ENCODE measurements around the gene GUCY2F. TPM values are rescaled to one million over a fixed set of nuclear protein-coding genes. Genes with fewer than 3 reads are reported as not detected.

Gene GUCY2F
- total RNA-seq, 1 experiment from 2014 or later, result not detected

- no peak overlapping the region for H3K27ac Mint-ChIP-seq (ENCODE audit: low read depth, unreplicated experiment)
- POLR2A ChIA-PET, result interaction anchor here (1.0 kb wide), 1 partner anchor 9 kb away, joined by 3 read pairs; no protein-coding TSS in a partner anchor
- peak; percentile 59 for DNase-seq (ENCODE audit: unreplicated experiment)
Observed at GRCh38 chrX:109472939-109473735, 8.7 kb downstream of the GUCY2F start.

GRCh38 chrX:109464231-109464630 lies 17.7 kb downstream of the GUCY2F start:
- H3K27ac Mint-ChIP-seq (ENCODE audit: low read depth, unreplicated experiment), result no peak overlapping the region
- no TSS peak for BruUV-seq (replicated peaks)
- ChIA-PET POLR2A (interaction anchor here (1.1 to 1.4 kb wide), 2 partner anchors 10 to 11 kb away, joined by 3 to 6 read pairs; no protein-coding TSS in a partner anchor), CTCF (interaction anchor here (0.6 to 2.2 kb wide), 3 partner anchors 11 to 22 kb away, joined by 3 to 13 read pairs (median 4); no protein-coding TSS in a partner anchor)
- no peaks in the 10 kb centered on the region for H3K36me3 Mint-ChIP-seq (ENCODE audit: insufficient read depth, unreplicated experiment)
- H3K4me3 Mint-ChIP-seq (ENCODE audit: unreplicated experiment), result no peak overlapping the region
- H3K9me3 Mint-ChIP-seq (ENCODE audit: unreplicated experiment), result peaks cover 7% of the 10 kb centered on the region
- no peak for DNase-seq (ENCODE audit: unreplicated experiment)
- H3K27me3 Mint-ChIP-seq (ENCODE audit: insufficient read depth, unreplicated experiment), result peaks cover 98% of the 10 kb centered on the region
- TF ChIP-seq CTCF (IDR thresholded peaks at IDR 0.05; ENCODE audit: unreplicated experiment), result no peak
- no peaks in the 10 kb centered on the region for H3K4me1 Mint-ChIP-seq (ENCODE audit: insufficient read depth, unreplicated experiment)
- intact Hi-C loops (cut with micrococcal nuclease), result no loop called here

More at GRCh38 chrX:109472939-109473735, 8.7 kb downstream of the GUCY2F start:
- Mint-ChIP-seq H3K36me3 (ENCODE audit: insufficient read depth, unreplicated experiment) (no peaks in the 10 kb centered on the region), H3K4me1 (ENCODE audit: insufficient read depth, unreplicated experiment) (peaks cover 9% of the 10 kb centered on the region), H3K27me3 (ENCODE audit: insufficient read depth, unreplicated experiment) (peaks cover 17% of the 10 kb centered on the region), H3K9me3 (ENCODE audit: unreplicated experiment) (no peaks in the 10 kb centered on the region), H3K4me3 (ENCODE audit: unreplicated experiment) (no peak overlapping the region)
- BruUV-seq (replicated peaks), result no TSS peak
- intact Hi-C loops (cut with micrococcal nuclease), result no loop called here
- TF ChIP-seq CTCF (IDR thresholded peaks at IDR 0.05; ENCODE audit: unreplicated experiment), result peak; percentile 10
- CTCF ChIA-PET, result interaction anchor here (0.5 to 7.6 kb wide), 7 partner anchors 8 to 773 kb away, joined by 3 to 52 read pairs (median 4); no protein-coding TSS in a partner anchor

GRCh38 chrX:109463784-109464183 lies 18.1 kb downstream of the GUCY2F start:
- no TSS peak for BruUV-seq (replicated peaks)
- DNase-seq (ENCODE audit: unreplicated experiment), result no peak

More at GRCh38 chrX:109463784-109464183, 18.1 kb downstream of the GUCY2F start:
- intact Hi-C loops (cut with micrococcal nuclease), result no loop called here
- POLR2A ChIA-PET, result interaction anchor here (1.1 to 1.4 kb wide), 2 partner anchors 10 kb away, joined by 3 to 6 read pairs; no protein-coding TSS in a partner anchor
- H3K4me3 Mint-ChIP-seq (ENCODE audit: unreplicated experiment), result no peak overlapping the region
- no peak for TF ChIP-seq CTCF (IDR thresholded peaks at IDR 0.05; ENCODE audit: unreplicated experiment)
- CTCF ChIA-PET, result interaction anchor here (0.6 to 2.2 kb wide), 2 partner anchors 11 to 22 kb away, joined by 4 to 13 read pairs; no protein-coding TSS in a partner anchor
- peaks cover 100% of the 10 kb centered on the region for H3K27me3 Mint-ChIP-seq (ENCODE audit: insufficient read depth, unreplicated experiment)
- H3K4me1 Mint-ChIP-seq (ENCODE audit: insufficient read depth, unreplicated experiment), result no peaks in the 10 kb centered on the region
- no peaks in the 10 kb centered on the region for H3K36me3 Mint-ChIP-seq (ENCODE audit: insufficient read depth, unreplicated experiment)
- H3K27ac Mint-ChIP-seq (ENCODE audit: low read depth, unreplicated experiment), result no peak overlapping the region
- peaks cover 7% of the 10 kb centered on the region for H3K9me3 Mint-ChIP-seq (ENCODE audit: unreplicated experiment)
